NCI-H1048 (cell line): Measurements from ENCODE around the gene H6PD.

Experiments used
- DNase-seq: peaks from one replicate; lab custom pipeline; 2025; lab: John Stamatoyannopoulos, UW

H6PD gene

DNA sequence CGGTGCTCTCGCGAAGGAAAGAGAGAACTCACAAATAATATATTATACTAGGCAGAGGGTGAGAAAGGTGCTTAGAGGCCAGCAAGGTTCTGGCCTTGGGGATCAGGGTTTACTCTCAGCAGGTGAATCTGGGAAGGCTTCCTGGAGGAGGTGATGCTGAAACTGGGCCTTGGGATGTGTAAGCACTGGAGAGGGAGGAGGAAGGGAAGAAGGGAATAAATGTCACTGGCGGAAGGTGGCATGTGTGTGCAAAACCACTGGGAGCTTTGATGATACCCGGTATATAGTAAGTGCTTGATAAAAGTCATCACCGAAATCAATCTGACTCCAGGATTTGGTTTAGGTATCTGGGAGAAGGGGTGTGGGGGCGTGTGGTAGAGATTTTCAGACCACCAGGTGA is 82.5 kb downstream of the H6PD start:
- no peak for DNase-seq

- no peak for DNase-seq
These were observed 83.2 kb downstream of the H6PD start for GRCh38 chr1:9317591-9318417.

- no peak for DNase-seq
These were observed 84.7 kb downstream of the H6PD start for GRCh38 chr1:9319208-9319788.

DNA sequence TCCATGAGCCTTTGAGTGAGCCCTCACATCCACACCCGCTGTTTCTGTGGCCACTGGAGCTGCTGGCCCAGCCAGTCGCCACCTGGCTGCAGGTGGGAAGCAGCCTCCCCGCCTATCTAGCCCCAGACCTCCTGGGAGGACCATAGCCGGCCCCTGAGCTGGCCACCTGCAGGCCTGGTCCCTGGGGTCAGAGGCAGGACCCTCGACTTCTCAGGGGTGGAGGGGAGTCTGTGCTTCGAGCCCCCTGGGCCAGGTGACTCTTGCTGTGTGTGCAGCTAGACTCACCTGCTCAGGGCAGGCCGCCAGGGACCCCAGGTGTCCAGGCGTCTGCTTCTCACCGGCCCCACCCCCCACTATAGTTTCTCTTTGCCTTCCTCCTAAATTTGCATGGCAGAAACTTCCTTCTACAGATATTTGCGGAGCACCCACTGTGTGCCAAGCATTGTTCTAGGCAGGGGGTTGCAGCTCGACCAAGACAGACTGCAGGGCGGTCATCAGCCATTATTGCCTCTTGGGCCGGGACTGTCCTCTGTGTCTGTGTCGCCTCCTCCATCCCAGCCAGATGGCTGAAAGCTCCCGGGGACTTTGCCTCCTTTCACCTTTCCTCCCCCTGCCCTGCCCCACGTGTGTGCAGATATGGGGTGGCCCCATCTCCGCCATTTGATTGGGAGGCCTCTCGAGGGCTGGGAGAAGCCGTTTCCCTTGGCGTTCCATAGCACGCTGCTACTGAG is 85.4 kb downstream of the H6PD start:
- no peak for DNase-seq
